ENCODE data around the gene DUSP23.

The DUSP23 gene

DNA sequence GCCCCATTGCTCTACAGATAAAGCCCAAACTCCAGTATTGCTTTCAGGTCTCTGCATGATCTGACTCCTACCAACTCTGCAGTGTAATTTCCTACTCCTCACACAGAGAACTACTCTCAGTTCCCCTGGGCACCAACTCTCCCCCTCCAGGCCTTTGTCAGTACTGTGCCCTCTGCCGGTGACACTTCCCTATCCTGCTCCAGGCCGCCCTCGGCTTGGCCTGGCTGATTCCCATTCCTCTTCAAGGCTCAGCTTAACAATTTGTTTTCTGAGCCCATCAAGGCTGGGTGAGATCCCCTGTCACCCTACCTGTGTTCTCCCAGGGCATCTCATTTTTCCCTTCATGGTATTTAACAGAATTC is 48.5 kb downstream of the DUSP23 start:
- no peak for DNase-seq

DNA sequence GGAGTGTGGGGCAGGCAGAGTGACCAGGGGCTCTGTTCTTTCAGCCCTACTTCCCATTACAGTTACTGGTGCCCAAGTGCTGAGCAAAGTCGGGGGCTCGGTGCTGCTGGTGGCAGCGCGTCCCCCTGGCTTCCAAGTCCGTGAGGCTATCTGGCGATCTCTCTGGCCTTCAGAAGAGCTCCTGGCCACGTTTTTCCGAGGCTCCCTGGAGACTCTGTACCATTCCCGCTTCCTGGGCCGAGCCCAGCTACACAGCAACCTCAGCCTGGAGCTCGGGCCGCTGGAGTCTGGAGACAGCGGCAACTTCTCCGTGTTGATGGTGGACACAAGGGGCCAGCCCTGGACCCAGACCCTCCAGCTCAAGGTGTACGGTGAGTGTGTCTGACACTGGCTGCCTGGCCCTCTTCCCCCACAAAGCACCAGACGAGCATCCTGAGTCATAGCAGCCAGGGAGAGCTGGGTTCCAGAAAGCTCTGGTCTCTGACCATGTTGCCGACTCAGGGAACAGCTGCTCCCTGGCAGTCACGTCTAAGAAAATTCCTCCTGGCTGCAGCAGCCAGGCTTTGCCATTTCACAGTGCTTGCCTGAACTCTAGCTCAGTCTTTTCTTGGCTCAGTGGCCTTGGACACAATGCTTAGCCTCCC is 49.2 kb downstream of the DUSP23 start:
- DNase-seq, result no peak

GRCh38 chr1:159830722-159831121 is 50.0 kb downstream of the DUSP23 start:
- no peak for DNase-seq

GRCh38 chr1:159831412-159832141 is 50.8 kb downstream of the DUSP23 start:
- no peak for DNase-seq
